Right ventricle myocardium superior (tissue), 1 donor: ENCODE results near the gene HBB. TPM values are rescaled to one million over a fixed set of nuclear protein-coding genes. Genes with fewer than 3 reads are reported as not detected.

Source experiments
- ATAC-seq: fragments of 200-7000 bp; cut with Tn5 transposase; one replicate; pipeline ENCODE4 v1.9.1; 2020; ENCODE audit warnings: mild to moderate bottlenecking; ENCODE audit not compliant: poor library complexity
- DNase-seq: peaks from one replicate; pipeline ENCODE4 v3.0.0-alpha.2; 2020
- intact Hi-C: fragments of 100-400 bp; cut with DNase I; formaldehyde crosslinking; loops from one replicate; pipeline ENCODE4 v1.11.2; 2022
- total RNA-seq: library from RNA; stranded (reverse); fragmentation: NEBNext Ultra II Directional; extraction: Animal tissue kit (Norgen Biotek cat#: 25700); gene quantifications from one replicate; pipeline ENCODE4 v1.2.1, GENCODE V29; 2021
- donor health status: DM: no; HTN: yes; CAD: no; lungs with severe emphysema.

HBB gene
- total RNA-seq, 1 donor from 2014 or later: 121 TPM

- intact Hi-C loops: no loop called here
- ATAC-seq (no peak), DNase-seq (no peak)
Measured at GRCh38 chr11:5188201-5188600, 38.7 kb downstream of the HBB start.

GRCh38 chr11:5178046-5178837, 48.6 kb downstream of the HBB start:
- ATAC-seq (no peak), DNase-seq (no peak)
- intact Hi-C loops: no loop called here

Other genes starting within 250 kb of the HBB start
- not detected for gene OR51L1, start 232.2 kb downstream of the HBB start, total RNA-seq
- gene OR52J3, start 180.5 kb downstream of the HBB start, total RNA-seq: not detected
- gene OR52E2, start 167.4 kb downstream of the HBB start, total RNA-seq: not detected
- not detected for gene OR52E1, start 157.5 kb downstream of the HBB start, total RNA-seq
- gene OR52A5, start 88.7 kb downstream of the HBB start, total RNA-seq: not detected
- not detected for gene OR52A1, start 72.3 kb downstream of the HBB start, total RNA-seq
- gene OR51V1, start 26.4 kb downstream of the HBB start, total RNA-seq: not detected
- not detected for gene HBD, start 7.4 kb upstream of the HBB start, total RNA-seq
- gene HBG1, start 22.8 kb upstream of the HBB start, total RNA-seq: not detected
- gene HBG2, start 27.7 kb upstream of the HBB start, total RNA-seq: not detected
- not detected for gene HBE1, start 42.9 kb upstream of the HBB start, total RNA-seq
- not detected for gene OR51B4, start 74.9 kb upstream of the HBB start, total RNA-seq
- gene OR51B2, start 97.2 kb upstream of the HBB start, total RNA-seq: not detected
- gene OR51B5, start 116.5 kb upstream of the HBB start, total RNA-seq: not detected
- not detected for gene OR51B6, start 124.4 kb upstream of the HBB start, total RNA-seq
- gene OR51M1, start 156.7 kb upstream of the HBB start, total RNA-seq: not detected
- not detected for gene OR51Q1, start 195.0 kb upstream of the HBB start, total RNA-seq
- not detected for gene OR51I1, start 214.4 kb upstream of the HBB start, total RNA-seq
- not detected for gene OR51I2, start 222.3 kb upstream of the HBB start, total RNA-seq